ENCODE measurements around the gene OR10H4.
A peak's percentile ranks its signal among the peaks of the same experiment; 100 is the strongest.
"Not testable (repeated sequence)": the region's sequence is repeated elsewhere in the genome, so short reads cannot be mapped to it uniquely, and the experiment has no call there.

The OR10H4 gene

GRCh38 chr19:15948223-15949058, at the start of gene OR10H4:
TSS of gene OR10H4 (plus strand) at chr19:15949008. CDS start at chr19:15949008, 0 bp downstream.
- Mint-ChIP-seq H3K4me3 (no peak within 1 kb of the TSS), H3K4me1 (ENCODE audit: low read depth) (no peaks in the 10 kb centered on the region), H3K36me3 (ENCODE audit: low read depth) (no peaks in the 10 kb centered on the region), H3K27me3 (peaks cover 43% of the 10 kb centered on the region), H3K9me3 (peaks cover 18% of the 10 kb centered on the region), H3K27ac (no peak within 1 kb of the TSS)
- no peak for DNase-seq

DNA sequence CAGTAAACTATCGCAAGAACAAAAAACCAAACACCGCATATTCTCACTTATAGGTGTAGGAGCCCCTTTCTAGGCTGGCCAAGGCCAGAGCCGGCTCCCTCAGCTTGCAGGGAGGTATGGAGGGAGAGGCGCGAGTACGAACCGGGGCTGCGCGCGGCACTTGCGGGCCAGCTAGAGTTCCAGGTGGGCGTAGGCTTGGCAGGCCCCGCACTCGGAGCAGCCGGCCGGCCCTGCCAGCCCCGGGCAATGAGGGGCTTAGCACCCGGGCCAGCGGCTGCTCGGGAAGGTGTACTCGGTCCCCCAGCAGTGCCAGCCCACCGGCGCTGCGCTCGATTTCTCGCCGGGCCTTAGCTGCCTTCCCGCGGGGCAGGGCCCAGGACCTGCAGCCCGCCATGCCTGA, 49.2 kb upstream of the OR10H4 start:
- H3K36me3 Mint-ChIP-seq (ENCODE audit: low read depth); H3K9me3 Mint-ChIP-seq; DNase-seq; H3K4me1 Mint-ChIP-seq (ENCODE audit: low read depth); H3K27ac Mint-ChIP-seq; H3K4me3 Mint-ChIP-seq: not testable (repeated sequence)
- H3K27me3 Mint-ChIP-seq: peaks cover 30% of the 10 kb centered on the region

DNA sequence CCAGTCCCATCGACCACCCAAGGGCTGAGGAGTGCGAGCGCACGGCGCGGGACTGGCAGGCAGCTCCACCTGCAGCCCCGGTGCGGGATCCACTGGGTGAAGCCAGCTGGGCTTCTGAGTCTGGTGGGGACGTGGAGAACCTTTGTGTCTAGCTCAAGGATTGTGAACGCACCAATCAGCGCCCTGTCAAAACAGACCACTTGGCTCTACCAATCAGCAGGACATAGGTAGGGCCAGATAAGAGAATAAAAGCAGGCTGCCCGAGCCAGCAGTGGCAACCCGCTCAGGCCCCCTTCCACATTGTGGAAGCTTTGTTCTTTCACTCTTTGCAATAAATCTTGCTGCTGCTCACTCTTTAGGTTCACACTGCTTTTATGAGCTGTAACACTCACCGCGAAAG, 48.8 kb upstream of the OR10H4 start:
- DNase-seq; H3K4me1 Mint-ChIP-seq (ENCODE audit: low read depth); H3K27ac Mint-ChIP-seq; H3K9me3 Mint-ChIP-seq; H3K36me3 Mint-ChIP-seq (ENCODE audit: low read depth): not testable (repeated sequence)
- Mint-ChIP-seq H3K4me3 (peak overlapping the region; percentile 63), H3K27me3 (peaks cover 35% of the 10 kb centered on the region)

DNA sequence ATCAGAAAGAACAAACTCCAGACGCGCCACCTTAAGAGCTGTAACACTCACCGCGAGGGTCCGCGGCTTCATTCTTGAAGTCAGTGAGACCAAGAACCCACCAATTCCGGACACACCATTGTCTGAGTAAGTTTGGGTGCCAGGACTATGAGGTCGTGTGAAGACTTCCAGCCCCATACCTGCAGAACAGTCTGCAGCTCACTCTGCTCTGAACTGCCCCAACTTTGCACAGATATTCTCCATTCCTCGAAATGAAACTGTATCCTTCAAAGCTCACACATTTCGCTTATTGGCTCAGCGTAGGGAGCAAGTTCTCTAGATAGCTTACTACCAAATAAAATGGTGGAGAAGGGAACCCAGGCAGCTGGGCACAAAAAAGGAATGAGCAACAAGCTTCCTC, 48.3 kb upstream of the OR10H4 start:
- DNase-seq: no peak
- Mint-ChIP-seq H3K4me3 (peak overlapping the region; percentile 63), H3K9me3 (no peaks in the 10 kb centered on the region), H3K27me3 (peaks cover 38% of the 10 kb centered on the region), H3K27ac (no peak overlapping the region), H3K36me3 (ENCODE audit: low read depth) (no peaks in the 10 kb centered on the region), H3K4me1 (ENCODE audit: low read depth) (peaks cover 9% of the 10 kb centered on the region)

- no peak for DNase-seq
- no peaks in the 10 kb centered on the region for H3K36me3 Mint-ChIP-seq (ENCODE audit: low read depth)
- H3K4me1 Mint-ChIP-seq (ENCODE audit: low read depth): peaks cover 9% of the 10 kb centered on the region
- peaks cover 48% of the 10 kb centered on the region for H3K27me3 Mint-ChIP-seq
- H3K4me3 Mint-ChIP-seq: no peak overlapping the region
- H3K9me3 Mint-ChIP-seq: no peaks in the 10 kb centered on the region
- H3K27ac Mint-ChIP-seq: no peak overlapping the region
Observed at GRCh38 chr19:15902254-15902653, 46.6 kb upstream of the OR10H4 start.

DNA sequence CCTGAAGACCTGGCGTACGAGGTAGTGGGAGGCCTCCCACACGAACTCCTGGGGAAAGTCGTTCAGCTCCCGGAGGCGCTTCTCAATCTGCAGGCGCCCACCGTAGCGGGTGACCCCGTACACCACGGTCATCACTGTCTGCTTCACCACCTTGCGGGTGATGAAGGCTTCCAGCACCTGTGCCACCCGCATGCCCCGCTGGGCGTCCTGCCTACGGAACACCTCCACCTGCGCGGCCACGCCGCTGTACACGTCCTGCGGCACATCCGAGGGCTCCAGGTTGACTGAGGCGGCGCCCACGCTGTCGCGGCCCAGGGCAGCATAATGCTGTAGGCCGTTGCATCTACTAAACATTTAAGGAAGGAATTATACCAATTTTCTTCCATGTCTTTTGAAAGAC, 45.9 kb upstream of the OR10H4 start:
- H3K4me1 Mint-ChIP-seq (ENCODE audit: low read depth); H3K36me3 Mint-ChIP-seq (ENCODE audit: low read depth); H3K27ac Mint-ChIP-seq; H3K4me3 Mint-ChIP-seq; H3K9me3 Mint-ChIP-seq; DNase-seq: not testable (repeated sequence)
- H3K27me3 Mint-ChIP-seq: peaks cover 50% of the 10 kb centered on the region

GRCh38 chr19:15905026-15905425, 43.8 kb upstream of the OR10H4 start:
- peaks cover 57% of the 10 kb centered on the region for H3K27me3 Mint-ChIP-seq

GRCh38 chr19:15911599-15912235, 37.1 kb upstream of the OR10H4 start:
- H3K9me3 Mint-ChIP-seq: peaks cover 8% of the 10 kb centered on the region
- DNase-seq: no peak
- no peak overlapping the region for H3K4me3 Mint-ChIP-seq
- no peak overlapping the region for H3K27ac Mint-ChIP-seq
- peaks cover 77% of the 10 kb centered on the region for H3K27me3 Mint-ChIP-seq
- H3K4me1 Mint-ChIP-seq (ENCODE audit: low read depth): peaks cover 3% of the 10 kb centered on the region
- no peaks in the 10 kb centered on the region for H3K36me3 Mint-ChIP-seq (ENCODE audit: low read depth)

More at GRCh38 chr19:15905026-15905425, 43.8 kb upstream of the OR10H4 start:
- Mint-ChIP-seq H3K27ac (no peak overlapping the region), H3K4me1 (ENCODE audit: low read depth) (peaks cover 6% of the 10 kb centered on the region), H3K9me3 (no peaks in the 10 kb centered on the region), H3K4me3 (no peak overlapping the region), H3K36me3 (ENCODE audit: low read depth) (no peaks in the 10 kb centered on the region)
- no peak for DNase-seq

GRCh38 chr19:15913384-15913783, 35.4 kb upstream of the OR10H4 start:
- Mint-ChIP-seq H3K4me3 (no peak overlapping the region), H3K27me3 (peaks cover 81% of the 10 kb centered on the region), H3K9me3 (peaks cover 8% of the 10 kb centered on the region), H3K4me1 (ENCODE audit: low read depth) (peaks cover 3% of the 10 kb centered on the region), H3K27ac (no peak overlapping the region), H3K36me3 (ENCODE audit: low read depth) (no peaks in the 10 kb centered on the region)
- DNase-seq: no peak

- DNase-seq: no peak
- Mint-ChIP-seq H3K4me1 (ENCODE audit: low read depth) (peaks cover 3% of the 10 kb centered on the region), H3K27me3 (peaks cover 76% of the 10 kb centered on the region), H3K9me3 (peaks cover 8% of the 10 kb centered on the region), H3K36me3 (ENCODE audit: low read depth) (no peaks in the 10 kb centered on the region), H3K27ac (no peak overlapping the region), H3K4me3 (no peak overlapping the region)
Observed at GRCh38 chr19:15913830-15914229, 35.0 kb upstream of the OR10H4 start.

DNA sequence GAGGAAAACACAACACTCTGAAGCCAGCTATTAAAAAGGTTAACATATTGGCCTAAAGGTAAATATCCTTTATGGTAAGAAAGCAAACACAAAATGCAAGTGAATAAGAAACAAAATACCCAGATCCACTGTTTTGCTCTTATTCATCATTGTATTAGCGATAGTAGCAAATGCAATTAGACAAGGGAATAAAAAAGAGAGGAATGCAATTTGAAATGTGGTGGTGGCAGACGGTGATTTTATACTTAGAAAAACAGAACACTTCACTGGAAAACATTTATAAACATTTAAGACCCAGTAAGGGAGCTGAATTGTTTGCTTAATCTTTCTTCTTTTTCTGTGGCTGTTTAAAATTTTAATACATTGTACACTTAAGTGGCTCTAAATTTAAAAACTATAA, 33.7 kb upstream of the OR10H4 start:
- no peak for DNase-seq
- H3K4me1 Mint-ChIP-seq (ENCODE audit: low read depth): peaks cover 3% of the 10 kb centered on the region
- H3K27me3 Mint-ChIP-seq: peaks cover 68% of the 10 kb centered on the region
- H3K36me3 Mint-ChIP-seq (ENCODE audit: low read depth): no peaks in the 10 kb centered on the region
- H3K9me3 Mint-ChIP-seq: peaks cover 8% of the 10 kb centered on the region
- H3K4me3 Mint-ChIP-seq: no peak overlapping the region
- H3K27ac Mint-ChIP-seq: no peak overlapping the region

DNA sequence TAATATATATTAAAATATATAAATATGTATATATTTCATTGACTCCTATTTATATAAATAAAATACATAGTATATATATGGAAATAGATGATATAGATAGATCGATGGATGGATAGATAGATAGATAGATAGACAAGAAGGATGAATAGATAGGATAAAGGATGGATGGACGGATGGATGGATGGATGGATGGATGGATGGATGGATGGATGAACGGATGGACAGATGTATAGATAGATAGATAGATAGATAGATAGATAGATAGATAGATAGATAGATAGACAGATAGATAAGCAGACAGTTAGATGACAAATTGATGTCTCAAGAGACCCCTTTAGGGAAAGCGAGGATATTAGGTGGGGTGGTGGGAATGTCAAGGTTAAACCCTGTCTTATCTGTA, 29.6 kb upstream of the OR10H4 start:
- H3K27ac Mint-ChIP-seq: no peak overlapping the region
- peaks cover 8% of the 10 kb centered on the region for H3K9me3 Mint-ChIP-seq
- H3K4me1 Mint-ChIP-seq (ENCODE audit: low read depth): no peaks in the 10 kb centered on the region
- peaks cover 45% of the 10 kb centered on the region for H3K27me3 Mint-ChIP-seq
- no peak overlapping the region for H3K4me3 Mint-ChIP-seq
- no peak for DNase-seq
- no peaks in the 10 kb centered on the region for H3K36me3 Mint-ChIP-seq (ENCODE audit: low read depth)

DNA sequence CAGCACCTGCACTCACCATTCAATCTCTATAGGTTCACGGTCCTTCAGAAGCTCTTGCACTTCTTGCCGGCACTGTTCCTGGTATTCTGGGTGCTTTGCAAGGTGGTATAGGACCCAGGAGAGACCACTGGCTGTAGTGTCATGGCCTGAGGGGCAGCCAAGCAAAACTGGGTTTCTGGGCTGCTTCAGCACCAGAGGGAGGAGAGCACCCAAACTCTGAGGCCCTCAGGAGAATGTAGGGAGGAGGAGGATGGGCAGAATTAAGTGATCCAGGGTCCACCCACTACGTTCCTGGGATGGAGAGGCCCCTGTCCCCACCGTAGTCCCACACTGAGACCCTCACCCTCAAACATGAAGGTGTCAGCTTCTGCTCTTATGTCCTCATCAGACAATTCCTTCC, 26.8 kb upstream of the OR10H4 start:
- Mint-ChIP-seq H3K9me3 (no peaks in the 10 kb centered on the region), H3K4me1 (ENCODE audit: low read depth) (no peaks in the 10 kb centered on the region), H3K27ac (no peak overlapping the region), H3K27me3 (peaks cover 31% of the 10 kb centered on the region), H3K36me3 (ENCODE audit: low read depth) (no peaks in the 10 kb centered on the region), H3K4me3 (no peak overlapping the region)
- DNase-seq: no peak

- H3K9me3 Mint-ChIP-seq: no peaks in the 10 kb centered on the region
- no peaks in the 10 kb centered on the region for H3K4me1 Mint-ChIP-seq (ENCODE audit: low read depth)
- peaks cover 37% of the 10 kb centered on the region for H3K27me3 Mint-ChIP-seq
- H3K4me3 Mint-ChIP-seq: no peak overlapping the region
- no peak for DNase-seq
- no peak overlapping the region for H3K27ac Mint-ChIP-seq
- no peaks in the 10 kb centered on the region for H3K36me3 Mint-ChIP-seq (ENCODE audit: low read depth)
Observed at GRCh38 chr19:15923702-15924101, 25.1 kb upstream of the OR10H4 start.

DNA sequence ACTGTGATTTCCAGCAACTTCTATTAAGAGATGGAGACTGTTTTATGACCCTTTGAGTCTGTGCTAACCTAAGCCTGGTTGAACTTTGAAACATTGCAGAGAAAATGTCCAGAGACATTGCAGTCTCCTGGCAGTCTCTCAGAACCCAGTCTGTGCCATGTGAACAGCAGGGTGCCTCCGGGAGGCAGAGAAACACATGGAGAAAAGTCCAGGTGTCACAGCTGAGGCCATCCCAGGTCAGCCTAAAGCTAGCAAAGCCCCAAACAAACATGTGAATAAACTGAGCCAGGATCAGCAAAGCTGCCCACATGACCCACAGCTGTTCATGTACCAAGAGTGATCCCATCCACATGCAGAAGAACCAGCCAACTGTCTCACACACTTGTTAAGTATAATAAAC, 22.3 kb upstream of the OR10H4 start:
- Mint-ChIP-seq H3K27ac (no peak overlapping the region), H3K36me3 (ENCODE audit: low read depth) (no peaks in the 10 kb centered on the region), H3K27me3 (peaks cover 44% of the 10 kb centered on the region), H3K4me3 (no peak overlapping the region), H3K4me1 (ENCODE audit: low read depth) (no peaks in the 10 kb centered on the region), H3K9me3 (no peaks in the 10 kb centered on the region)
- DNase-seq: no peak

Data from activated T-cell treated with anti-CD3 and anti-CD28 coated beads, Interleukin-2, amount 50 U/mL, for 24 hours (primary cell).